Immature natural killer cell (primary cell): Measurements from ENCODE around the gene NEUROD6. TPM values are rescaled to one million over a fixed set of nuclear protein-coding genes. Genes with fewer than 3 reads are reported as not detected.

ENCODE experiments used
- polyA plus RNA-seq, 3 donors: library from polyadenylated mRNA; unstranded; fragments of 300-500 nt; fragmentation: Illumina TruSeq; gene quantifications; one replicate each; pipeline ENCODE4 v1.2.3, GENCODE V29; 2021

NEUROD6 gene
- polyA plus RNA-seq, 3 donors from 2014 or later: not detected

Other genes with a start within 250 kb of the NEUROD6 start
- gene ITPRID1, start 173.4 kb upstream of the NEUROD6 start, polyA plus RNA-seq: not detected